Inferior parietal cortex (tissue), 1 donor: ENCODE measurements around the gene HSD17B4.
"Not testable (repeated sequence)": the region's sequence is repeated elsewhere in the genome, so short reads cannot be mapped to it uniquely, and the experiment has no call there.

Experiments used
- DNase-seq: peaks from one replicate; pipeline ENCODE4 v3.0.0-alpha.2; 2016; ENCODE audit errors: extremely low spot score

HSD17B4 gene

DNA sequence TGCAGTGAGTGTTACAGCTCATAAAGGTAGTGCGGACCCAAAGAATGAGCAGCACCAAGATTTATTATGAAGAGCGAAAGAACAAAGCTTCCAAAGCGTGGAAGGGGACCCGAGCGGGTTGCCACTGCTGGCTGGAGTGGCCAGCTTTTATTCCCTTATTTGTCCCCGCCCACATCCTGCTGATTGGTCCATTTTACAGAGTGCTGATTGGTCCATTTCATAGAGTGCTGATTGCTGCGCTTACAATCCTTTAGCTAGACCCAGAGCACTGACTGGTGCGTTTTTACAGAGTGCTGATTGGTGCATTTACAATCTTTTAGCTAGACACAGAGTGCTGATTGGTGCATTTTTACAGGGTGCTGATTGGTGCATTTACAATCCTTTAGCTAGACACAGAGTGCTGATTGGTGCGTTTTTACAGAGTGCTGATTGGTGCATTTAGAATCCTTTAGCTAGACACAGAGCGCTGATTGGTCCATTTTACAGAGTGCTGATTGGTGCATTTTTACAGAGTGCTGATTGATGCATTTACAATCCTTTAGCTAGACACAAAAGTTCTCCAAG lies 19.5 kb upstream of the HSD17B4 start:
- DNase-seq, result not testable (repeated sequence)

DNA sequence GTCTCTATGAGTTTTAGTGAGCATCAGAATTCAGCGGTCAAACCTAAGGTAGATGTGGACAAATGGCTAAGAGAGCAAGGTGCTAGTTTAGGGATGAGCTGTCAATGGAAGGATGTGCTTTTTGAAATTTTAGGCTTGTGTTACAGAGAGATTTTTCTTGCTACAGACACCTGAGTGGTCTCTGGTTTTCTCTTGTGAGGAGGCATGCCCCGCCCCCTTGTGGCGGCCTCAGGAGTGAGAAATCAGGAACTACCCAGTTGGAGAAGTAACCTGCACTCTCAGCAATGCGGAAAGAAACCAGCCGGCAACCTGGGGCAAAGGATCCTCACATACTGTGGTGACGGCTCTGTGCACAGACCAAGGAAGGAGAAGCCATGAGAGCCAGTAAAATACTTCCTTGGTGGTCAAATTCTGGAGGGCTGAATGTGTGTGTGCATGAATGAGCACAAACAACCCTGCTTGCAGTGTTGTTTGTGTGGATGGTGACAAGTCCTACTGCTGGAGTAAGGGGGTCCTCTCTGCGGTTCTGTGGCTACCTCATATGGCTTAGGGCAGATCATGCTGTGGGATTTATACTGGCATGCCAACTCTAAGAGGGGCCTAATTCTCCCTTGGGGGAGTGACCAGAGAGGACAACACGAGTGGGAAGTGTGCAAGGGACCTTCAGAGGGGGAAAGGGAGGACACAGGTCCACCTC lies 16.7 kb upstream of the HSD17B4 start:
- DNase-seq, result no peak

DNA sequence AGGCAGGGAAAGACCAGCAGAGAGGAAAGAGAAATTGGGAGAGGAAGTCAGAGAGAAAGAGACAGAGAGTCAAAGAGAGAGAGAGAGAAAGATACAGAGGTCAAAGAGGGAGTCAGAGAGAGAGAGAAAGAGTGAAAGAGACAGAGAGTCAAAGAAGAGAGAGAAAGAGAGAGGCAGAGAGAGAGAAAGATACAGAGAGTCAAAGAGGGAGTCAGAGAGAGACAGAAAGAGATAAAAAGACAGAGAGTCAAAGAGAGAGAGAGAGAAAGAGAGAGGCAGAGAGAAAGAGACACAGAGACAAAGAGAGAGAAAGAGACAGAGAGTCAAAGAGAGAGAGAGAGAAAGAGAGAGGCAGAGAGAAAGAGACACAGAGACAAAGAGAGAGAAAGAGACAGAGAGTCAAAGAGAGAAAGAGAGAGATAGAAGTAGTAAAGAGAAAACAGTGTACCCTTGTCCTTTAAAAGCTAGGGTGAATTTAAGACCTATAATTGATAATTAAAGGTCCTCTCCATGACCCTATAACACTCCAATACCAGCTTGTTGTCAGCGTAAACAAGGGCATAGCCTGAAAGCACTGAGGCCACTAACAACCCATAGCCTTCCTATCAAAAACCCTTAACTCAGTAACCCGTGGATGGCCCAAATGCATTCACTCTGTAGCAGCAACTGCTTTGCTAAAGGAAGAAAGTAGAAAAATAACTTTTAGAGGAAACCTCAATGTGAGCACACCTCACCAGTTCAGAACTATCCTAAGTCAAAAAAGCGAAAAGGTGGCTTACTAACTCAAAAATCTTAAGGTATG lies 14.3 kb upstream of the HSD17B4 start:
- DNase-seq, result not testable (repeated sequence)

DNA sequence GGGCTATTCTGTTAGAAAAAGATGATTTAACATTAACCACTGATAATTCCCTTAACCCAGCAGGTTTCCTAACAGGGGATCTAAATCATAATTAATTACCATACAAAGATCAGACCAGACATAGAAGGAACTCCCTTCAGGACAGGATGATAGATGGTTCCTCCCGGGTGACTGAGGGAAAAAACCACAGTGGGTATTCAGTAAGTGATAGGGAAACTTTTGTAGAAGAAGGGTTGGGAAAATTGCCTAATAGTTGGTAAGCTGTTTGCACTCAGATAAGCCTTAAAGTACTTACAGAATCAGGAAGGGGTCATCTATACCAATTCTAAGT lies 13.7 kb upstream of the HSD17B4 start:
- DNase-seq, result not testable (repeated sequence)

DNA sequence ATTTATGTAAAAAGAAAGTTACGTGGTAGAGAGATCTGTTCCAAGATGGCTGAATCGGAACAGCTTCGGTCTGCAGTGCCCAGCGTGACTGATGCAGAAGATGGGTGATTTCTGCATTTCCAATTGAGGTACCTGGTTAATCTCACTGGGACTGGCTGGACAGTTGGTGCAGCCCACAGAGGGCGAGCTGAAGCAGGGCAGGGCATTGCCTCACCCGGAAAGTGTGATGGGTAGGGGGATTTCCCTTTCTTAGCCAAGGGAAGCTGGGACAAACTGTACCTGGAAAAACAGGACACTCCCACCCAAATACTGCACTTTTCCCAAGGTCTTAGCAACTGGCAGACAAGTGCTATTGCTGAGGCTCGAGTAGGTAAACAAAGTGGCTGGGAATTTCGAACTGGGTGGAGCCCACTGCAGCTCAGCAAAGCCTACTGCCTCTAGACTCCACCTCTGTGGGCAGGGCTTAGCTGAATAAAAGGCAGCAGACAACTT lies 13.1 kb upstream of the HSD17B4 start:
- DNase-seq, result no peak

DNA sequence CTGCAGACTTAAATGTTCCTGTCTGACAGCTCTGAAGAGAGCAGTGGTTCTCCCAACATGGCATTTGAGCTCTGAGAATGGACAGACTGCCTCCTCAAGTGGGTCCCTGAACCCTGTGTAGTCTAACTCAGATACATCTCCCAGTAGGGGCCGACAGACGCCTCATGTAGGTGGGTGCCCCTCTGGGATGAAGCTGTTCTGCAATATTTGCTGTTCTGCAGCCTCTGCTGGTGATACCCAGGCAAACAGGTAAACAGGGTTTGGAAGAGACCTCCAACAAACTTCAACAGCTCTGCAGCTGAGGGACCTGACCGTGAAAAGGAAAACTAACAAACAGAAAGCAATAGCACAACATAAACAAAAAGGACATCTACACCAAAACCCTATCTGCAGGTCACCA lies 12.7 kb upstream of the HSD17B4 start:
- not testable (repeated sequence) for DNase-seq

DNA sequence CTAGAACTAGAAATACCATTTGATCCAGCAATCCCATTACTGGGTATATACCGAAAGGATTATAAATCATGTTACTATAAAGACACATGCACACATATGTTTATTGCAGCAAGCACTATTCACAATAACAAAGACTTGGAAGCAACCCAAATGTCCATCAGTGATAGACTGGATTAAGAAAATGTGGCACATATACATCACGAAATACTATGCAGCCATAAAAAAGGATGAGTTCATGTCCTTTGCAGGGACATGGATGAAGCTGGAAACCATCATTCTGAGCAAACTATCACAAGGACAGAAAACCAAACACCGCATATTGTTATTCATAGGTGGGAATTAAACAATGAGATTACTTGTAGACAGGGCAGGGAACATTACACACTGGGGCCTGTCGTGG lies 7.7 kb upstream of the HSD17B4 start:
- DNase-seq, result not testable (repeated sequence)

DNA sequence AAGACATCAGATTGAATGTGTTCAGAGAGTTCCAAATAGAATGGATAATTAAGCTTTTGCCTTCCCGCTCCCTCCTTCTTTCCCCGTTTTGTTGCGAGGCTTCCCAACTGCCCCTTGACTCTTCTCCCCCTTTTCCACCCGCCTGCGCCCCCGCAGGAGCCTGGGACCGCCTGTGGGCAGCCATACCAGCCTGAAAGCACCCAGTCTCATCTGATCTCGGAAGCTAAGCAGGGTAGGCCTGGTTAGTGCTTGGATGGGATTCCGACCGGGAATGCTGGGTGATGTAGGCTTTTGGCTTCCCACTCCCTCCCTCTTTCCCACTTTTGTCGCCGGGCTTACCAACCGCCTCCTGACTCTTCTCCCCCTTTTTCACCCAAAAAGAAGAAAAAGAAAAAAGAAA lies 6.8 kb upstream of the HSD17B4 start:
- no peak for DNase-seq

DNA sequence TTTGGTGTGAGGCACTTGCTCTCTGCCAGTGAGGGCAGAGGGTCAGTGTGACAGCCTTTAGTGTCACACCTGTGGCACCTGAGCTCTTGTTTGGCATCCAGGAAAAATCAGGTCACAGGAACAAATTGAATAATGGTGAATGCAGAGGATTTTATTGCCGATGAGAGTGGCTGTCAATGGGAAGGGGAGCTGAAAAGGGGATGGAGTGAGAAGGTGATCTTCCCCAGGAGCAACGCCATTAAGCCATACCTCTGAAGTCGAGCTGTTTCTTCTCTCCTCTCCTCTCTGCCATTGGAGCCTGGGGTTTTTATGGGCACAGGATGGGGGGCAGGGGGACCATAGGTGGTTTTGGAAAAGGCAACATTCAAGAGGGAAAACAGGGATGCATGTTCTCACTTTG lies 2.4 kb upstream of the HSD17B4 start:
- no peak for DNase-seq

DNA sequence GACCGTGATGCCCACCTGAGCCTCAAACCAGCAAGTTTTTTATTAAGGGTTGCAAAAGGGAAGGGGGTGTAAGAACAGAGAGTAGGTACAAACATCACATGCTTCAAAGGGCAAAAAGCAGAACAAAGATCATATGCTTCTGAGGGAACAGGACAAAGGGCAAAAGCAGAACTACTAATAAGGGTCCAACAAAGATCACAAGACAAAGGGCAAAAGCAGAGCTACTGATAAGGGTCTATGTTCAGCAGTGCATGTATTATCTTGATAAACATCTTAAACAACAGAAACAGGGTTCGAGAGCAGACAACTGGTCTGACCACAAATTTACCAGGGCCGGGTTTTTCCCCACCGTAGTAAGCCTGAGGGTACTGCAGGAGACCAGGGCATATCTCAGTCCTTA lies 1.7 kb upstream of the HSD17B4 start:
- not testable (repeated sequence) for DNase-seq

DNA sequence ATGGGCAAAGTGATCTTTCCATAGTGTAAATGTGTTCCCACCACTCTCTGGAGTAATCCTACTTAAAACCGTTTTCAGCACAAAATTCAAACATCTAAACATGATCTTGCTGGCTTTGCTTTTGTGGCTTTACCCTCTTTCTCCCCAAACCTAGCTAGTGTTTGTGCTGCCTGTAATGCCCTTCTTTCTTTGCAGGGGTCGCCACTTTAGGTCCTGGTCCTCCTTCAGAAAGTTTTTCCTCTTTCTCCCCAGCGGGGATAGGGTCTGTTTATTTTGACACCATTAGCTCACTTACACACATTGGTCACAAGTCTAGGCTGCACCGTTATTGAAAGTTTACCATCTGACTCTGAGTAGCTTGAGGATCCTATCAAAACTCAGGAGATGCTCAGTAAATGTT lies 736 bp upstream of the HSD17B4 start:
- no peak for DNase-seq

DNA sequence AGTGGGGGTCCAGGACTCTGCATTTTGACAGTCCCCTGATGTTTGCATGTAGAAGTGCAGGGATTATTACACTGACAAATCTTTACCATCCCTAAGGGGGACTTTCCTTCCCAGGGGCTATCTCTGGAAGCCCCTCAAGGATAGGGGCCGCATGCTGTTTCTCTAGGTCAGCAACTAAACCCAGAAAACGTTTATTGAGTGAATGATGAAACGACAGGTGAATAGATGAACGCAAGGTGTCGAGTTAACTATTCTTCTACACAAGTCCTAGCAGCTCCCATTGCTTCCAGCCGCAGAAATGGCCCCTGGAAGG lies 281 bp upstream of the HSD17B4 start:
- DNase-seq, result peak; percentile 29

DNA sequence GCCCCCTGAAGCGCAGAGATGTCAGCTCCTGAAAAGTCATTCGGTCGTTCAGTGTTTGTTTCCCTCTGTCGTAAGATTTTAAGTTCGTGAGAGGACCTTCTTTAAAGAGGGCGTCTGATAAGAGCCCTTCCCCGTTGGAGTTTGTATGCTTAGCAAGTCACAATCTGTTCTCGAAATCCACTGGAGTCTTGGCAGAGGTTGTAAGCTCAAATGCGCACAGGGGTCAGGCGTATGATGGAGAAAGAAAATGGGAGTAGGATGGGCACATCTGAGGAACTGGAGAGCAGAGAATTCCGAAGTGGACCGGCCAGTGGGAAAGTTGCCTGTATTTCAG lies 710 bp downstream of the HSD17B4 start:
- peak; percentile 51 for DNase-seq

DNA sequence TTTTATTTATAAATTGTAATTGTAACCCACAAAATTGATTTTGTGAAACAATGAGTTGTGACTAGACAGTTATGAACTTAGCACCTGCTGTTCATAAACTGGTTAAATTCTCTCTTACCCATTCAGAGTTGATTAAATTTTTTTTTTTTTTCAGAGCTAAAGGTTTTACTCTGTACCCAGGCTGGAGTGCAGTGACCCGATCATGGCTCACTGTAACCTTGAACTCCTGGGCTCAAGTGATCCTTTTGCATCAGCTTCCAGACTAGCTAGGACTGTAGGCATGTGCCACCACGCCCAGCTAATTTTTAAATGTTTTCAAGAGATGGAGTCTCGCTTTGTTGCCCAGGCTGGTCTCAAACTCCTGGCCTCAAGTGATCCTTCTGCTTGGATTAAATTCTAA lies 1.9 kb downstream of the HSD17B4 start:
- DNase-seq, result no peak

DNA sequence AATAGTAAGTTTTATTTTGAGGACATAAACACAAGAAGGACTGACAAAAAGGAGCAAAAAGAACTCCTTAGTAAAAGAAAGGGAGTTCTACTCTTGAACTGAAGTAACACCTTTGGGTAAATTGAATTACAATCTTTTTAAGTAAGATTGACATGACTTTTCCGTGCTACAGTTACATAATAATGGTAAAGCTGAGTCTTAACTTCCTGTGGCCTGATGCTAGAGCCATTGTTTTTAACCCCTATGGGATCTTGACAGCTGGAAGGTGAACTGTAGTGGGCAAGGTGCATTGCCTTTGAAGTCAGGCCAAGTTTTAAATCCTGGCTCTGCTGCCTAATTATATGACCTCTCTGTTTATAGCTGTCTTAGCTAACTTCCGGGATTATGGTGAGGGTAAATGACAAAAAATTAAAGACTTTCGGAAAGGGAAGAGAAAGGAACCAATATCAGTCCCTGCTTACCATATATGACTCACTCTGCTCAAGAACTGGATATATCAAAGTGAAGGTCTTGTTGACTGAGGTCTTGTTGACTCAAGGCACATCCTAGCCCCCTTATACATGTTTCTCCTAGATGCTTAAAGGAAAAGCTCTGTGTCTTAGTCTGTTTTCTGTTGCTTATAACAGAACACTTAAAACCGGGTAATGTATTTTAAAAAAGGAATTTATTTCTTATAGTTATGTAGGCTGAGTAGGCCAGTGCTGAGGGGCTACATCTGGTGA lies 6.8 kb downstream of the HSD17B4 start:
- DNase-seq, result no peak

DNA sequence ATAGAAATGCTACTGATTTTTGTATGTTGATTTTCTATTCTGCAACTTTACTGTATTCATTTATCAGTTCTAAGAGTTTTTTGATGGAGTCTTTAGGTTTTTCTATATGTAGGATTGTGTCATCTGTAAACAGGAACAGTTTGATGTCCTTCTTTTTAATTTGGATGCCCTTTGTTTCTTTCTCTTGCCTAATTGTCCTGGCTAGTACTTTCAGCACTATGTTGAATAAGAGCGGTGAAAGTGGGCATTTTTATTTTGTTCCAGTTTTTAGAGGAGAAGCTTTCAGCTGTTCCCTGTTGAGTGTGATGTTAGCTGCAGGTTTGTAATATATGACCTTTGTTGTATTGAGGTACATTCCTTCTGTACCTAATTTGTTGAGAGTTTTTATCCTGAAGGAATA lies 13.3 kb downstream of the HSD17B4 start:
- DNase-seq, result no peak

DNA sequence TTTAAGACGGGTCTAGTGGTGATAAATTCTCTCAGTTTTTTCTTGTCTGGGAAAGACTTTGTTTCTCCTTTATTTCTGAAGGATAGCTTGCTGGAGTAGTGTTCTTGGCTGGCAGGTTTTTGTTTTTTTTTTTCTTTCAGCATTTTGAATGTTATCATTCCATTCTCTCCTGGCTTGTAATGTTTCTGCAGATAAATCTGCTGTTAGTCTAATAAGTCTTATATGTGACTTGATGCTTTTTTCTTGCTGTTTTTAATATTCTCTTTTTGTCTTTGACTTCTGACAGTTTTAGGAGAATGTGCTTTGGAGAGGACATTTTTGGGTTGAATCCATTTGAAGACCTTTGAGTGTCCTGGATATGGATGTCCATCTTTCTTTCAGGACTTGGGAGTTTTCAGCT lies 16.0 kb downstream of the HSD17B4 start:
- DNase-seq, result no peak

DNA sequence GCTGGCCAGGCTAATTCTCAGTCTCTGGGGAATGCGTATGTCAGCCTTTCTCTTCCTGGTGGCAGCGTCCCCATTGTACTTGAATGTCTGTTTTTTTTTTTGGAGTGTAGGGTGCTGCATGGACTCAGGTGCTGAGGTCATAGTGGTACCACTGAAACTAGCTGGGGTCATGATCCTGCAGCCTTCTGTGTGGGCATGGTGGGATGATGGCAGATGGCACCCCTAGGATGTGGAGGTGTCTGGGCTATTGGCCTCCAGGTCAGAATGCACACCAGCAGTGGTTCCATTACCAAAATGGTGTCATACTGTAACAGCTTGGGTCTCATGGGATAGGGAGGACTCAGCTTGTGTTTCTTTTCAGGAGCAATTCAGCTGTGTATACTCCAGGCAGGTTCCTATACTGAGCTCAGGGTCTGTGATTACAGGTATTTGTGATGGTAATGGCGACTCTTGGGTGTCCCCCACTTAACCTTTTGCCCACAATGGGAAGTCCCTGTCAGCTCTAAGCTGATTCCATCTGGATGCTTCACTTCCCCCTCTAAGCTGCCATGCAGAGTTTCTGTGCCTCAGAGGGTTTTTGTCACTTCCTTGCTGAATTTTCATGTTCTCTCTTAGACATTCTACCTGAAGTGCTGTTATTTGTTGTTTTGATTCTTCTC lies 17.9 kb downstream of the HSD17B4 start:
- DNase-seq, result no peak

DNA sequence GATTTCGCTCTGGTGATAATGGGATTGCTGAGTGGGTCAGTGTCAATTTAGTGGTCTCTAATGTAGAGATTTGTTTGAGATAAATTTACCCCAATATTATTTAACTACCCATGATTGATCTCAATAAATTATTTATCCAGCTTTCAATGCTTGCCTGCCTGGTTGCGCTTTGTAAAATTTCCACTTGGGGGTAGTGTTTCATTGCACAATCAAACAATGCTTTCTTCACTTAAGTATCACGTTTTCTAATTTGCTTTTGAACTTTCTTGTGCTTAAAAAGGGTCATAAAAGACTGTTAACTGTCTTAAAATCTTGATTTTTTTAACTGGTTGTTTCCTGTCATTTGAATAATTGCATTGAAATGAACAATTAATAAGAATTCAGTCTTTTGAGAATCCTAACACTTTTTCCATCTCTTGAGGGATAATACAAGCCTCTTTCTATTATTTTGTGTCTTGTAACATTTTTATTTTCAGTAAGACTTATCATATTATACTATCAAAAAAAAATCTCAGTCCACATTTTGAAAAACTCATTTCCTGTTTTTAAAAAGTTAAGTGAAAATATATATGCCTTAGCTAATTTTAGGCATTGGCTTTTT lies 18.7 kb downstream of the HSD17B4 start:
- DNase-seq, result peak; percentile 78

DNA sequence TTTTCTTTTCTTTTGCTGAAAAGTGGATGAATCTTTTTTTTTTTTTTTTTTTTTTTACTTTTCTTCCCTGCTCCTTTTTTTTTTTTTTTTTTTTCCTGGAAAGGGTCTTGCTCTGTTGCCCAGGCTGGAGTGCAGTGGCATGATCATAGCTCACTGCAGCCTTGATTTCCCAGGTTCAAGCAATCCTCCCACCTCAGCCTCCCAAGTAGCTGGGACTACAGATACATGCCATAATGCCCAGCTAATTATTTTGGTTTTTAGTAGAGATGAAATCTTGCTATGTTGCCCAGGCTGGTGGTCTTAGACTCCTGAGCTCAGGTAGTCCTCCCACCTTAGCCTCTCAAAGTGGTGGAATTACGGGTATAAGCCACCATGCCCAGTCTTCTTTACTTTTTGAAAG lies 20.9 kb downstream of the HSD17B4 start:
- no peak for DNase-seq

DNA sequence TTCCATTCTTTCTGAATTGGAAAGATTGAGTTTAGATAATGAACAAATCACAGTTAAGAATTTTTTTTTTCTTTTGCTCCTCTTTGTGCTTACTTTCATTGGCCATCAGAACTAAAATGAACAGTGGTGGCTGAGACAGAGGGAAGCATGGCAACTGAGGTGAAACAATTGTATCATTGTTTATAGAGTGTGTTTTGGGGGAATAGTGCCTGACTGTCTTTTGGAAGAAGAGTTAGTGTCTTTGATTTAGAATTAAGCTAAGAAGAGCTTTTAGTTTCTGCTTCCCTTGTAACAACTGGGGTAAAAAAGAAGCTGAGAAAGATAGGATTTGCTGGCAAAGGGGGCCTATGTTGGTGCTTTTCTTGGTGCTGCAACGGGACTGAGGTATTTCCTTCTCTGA lies 24.0 kb downstream of the HSD17B4 start:
- DNase-seq, result peak; percentile 42

DNA sequence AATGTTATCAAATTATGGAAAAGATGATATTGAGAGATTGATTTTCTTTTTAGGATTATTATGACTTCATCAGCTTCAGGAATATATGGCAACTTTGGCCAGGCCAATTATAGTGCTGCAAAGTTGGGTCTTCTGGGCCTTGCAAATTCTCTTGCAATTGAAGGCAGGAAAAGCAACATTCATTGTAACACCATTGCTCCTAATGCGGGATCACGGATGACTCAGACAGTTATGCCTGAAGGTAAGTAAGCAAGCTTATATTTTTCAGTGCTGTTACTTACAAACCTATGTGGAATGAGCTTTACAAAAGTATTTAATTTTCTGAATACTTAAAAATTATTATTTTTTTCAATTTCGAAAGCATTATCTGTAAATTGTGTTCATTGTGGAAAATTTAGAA lies 26.5 kb downstream of the HSD17B4 start:
- DNase-seq, result no peak
